ENCODE data around the gene ZBTB46. TPM values are rescaled to one million over a fixed set of nuclear protein-coding genes. Genes with fewer than 3 reads are reported as not detected.

Gene ZBTB46
- total RNA-seq, 4 donors from 2014 or later = 1.2 to 6.7 (median 5.7) TPM

- intact Hi-C loops (cut with DNase I; ENCODE audit: low total_unique reads) = no loop called here
- 89 to 94% methylated on average over 23 to 26 of the region's 26 CpGs for WGBS, 2 donors
- DNase-seq (ENCODE audit: low spot score in 2 of 2) = no peak
- no peak for TF ChIP-seq POLR2A (IDR thresholded peaks at IDR 0.05)
- TF ChIP-seq CTCF (IDR thresholded peaks at IDR 0.05) = no peak
- no peak overlapping the region for H3K4me3 ChIP-seq (ENCODE audit: low read depth, poor library complexity, severe bottlenecking)
Measured at GRCh38 chr20:63768591-63769515, 62.2 kb downstream of the ZBTB46 start.

GRCh38 chr20:63767886-63768285, 63.2 kb downstream of the ZBTB46 start:
- TF ChIP-seq POLR2A (IDR thresholded peaks at IDR 0.05) (no peak), CTCF (IDR thresholded peaks at IDR 0.05) (no peak)
- 83 to 89% methylated on average over 7 of the region's 7 CpGs for WGBS, 2 donors

GRCh38 chr20:63767456-63767855, 63.6 kb downstream of the ZBTB46 start:
- TF ChIP-seq CTCF (IDR thresholded peaks at IDR 0.05) (no peak), POLR2A (IDR thresholded peaks at IDR 0.05) (no peak)
- no peak for DNase-seq (ENCODE audit: low spot score in 2 of 2)
- no peak overlapping the region for H3K4me3 ChIP-seq (ENCODE audit: low read depth, poor library complexity, severe bottlenecking)
- 79 to 89% methylated on average over 16 to 18 of the region's 18 CpGs for WGBS, 2 donors
- intact Hi-C loops (cut with DNase I; ENCODE audit: low total_unique reads) = no loop called here

More at GRCh38 chr20:63767886-63768285, 63.2 kb downstream of the ZBTB46 start:
- H3K4me3 ChIP-seq (ENCODE audit: low read depth, poor library complexity, severe bottlenecking) = no peak overlapping the region
- DNase-seq (ENCODE audit: low spot score in 2 of 2) = no peak
- intact Hi-C loops (cut with DNase I; ENCODE audit: low total_unique reads) = no loop called here

GRCh38 chr20:63766695-63767426, 64.2 kb downstream of the ZBTB46 start:
- intact Hi-C loops (cut with DNase I; ENCODE audit: low total_unique reads) = no loop called here
- H3K4me3 ChIP-seq (ENCODE audit: low read depth, poor library complexity, severe bottlenecking) = no peak overlapping the region
- DNase-seq (ENCODE audit: low spot score in 2 of 2) = no peak
- TF ChIP-seq CTCF (IDR thresholded peaks at IDR 0.05) = no peak
- 96 to 98% methylated on average over 38 of the region's 38 CpGs for WGBS, 2 donors

GRCh38 chr20:63765902-63766301, 65.2 kb downstream of the ZBTB46 start:
- WGBS, 2 donors = 90% methylated on average over 7 of the region's 7 CpGs
- DNase-seq (ENCODE audit: low spot score in 2 of 2) = no peak
- intact Hi-C loops (cut with DNase I; ENCODE audit: low total_unique reads) = no loop called here
- no peak overlapping the region for H3K4me3 ChIP-seq (ENCODE audit: low read depth, poor library complexity, severe bottlenecking)
- TF ChIP-seq CTCF (IDR thresholded peaks at IDR 0.05) (no peak), POLR2A (IDR thresholded peaks at IDR 0.05) (no peak)

All from lower leg skin (tissue), 4 donors.